Measurements from ENCODE around the gene ANP32B. TPM values are rescaled to one million over a fixed set of nuclear protein-coding genes. Genes with fewer than 3 reads are reported as not detected.
"Not testable (repeated sequence)": the region's sequence is repeated elsewhere in the genome, so short reads cannot be mapped to it uniquely, and the experiment has no call there.

Gene ANP32B
- total RNA-seq, 1 donor from 2014 or later: 156 TPM

GRCh38 chr9:98011122-98011521, 28.0 kb downstream of the ANP32B start:
- H3K4me1 Mint-ChIP-seq (ENCODE audit: unreplicated experiment): no peaks in the 10 kb centered on the region
- no peaks in the 10 kb centered on the region for H3K9me3 Mint-ChIP-seq
- H3K4me3 Mint-ChIP-seq: no peak overlapping the region
- H3K27me3 Mint-ChIP-seq: no peaks in the 10 kb centered on the region
- peaks cover 41% of the 10 kb centered on the region for H3K36me3 Mint-ChIP-seq
- no peak overlapping the region for H3K27ac Mint-ChIP-seq
- TF ChIP-seq CTCF (conservative IDR thresholded peaks at IDR 0.05): no peak
- DNase-seq (ENCODE audit: extremely low spot score, unreplicated experiment): no peak

GRCh38 chr9:98016137-98016680, 33.1 kb downstream of the ANP32B start:
- DNase-seq (ENCODE audit: extremely low spot score, unreplicated experiment): peak; percentile 22
- Mint-ChIP-seq H3K36me3 (peaks cover 34% of the 10 kb centered on the region), H3K27ac (no peak overlapping the region), H3K4me3 (no peak overlapping the region), H3K4me1 (ENCODE audit: unreplicated experiment) (no peaks in the 10 kb centered on the region), H3K9me3 (no peaks in the 10 kb centered on the region), H3K27me3 (no peaks in the 10 kb centered on the region)
- TF ChIP-seq CTCF (conservative IDR thresholded peaks at IDR 0.05): no peak

GRCh38 chr9:98017306-98017705, 34.2 kb downstream of the ANP32B start:
- Mint-ChIP-seq H3K27me3 (no peaks in the 10 kb centered on the region), H3K9me3 (no peaks in the 10 kb centered on the region), H3K27ac (no peak overlapping the region), H3K4me1 (ENCODE audit: unreplicated experiment) (no peaks in the 10 kb centered on the region), H3K4me3 (no peak overlapping the region), H3K36me3 (peaks cover 29% of the 10 kb centered on the region)
- no peak for DNase-seq (ENCODE audit: extremely low spot score, unreplicated experiment)
- TF ChIP-seq CTCF (conservative IDR thresholded peaks at IDR 0.05): no peak

GRCh38 chr9:98018347-98018746, 35.2 kb downstream of the ANP32B start:
- H3K9me3 Mint-ChIP-seq: no peaks in the 10 kb centered on the region
- no peak overlapping the region for H3K27ac Mint-ChIP-seq
- no peak for TF ChIP-seq CTCF (conservative IDR thresholded peaks at IDR 0.05)
- no peaks in the 10 kb centered on the region for H3K27me3 Mint-ChIP-seq
- H3K4me3 Mint-ChIP-seq: no peak overlapping the region
- peak; percentile 27 for DNase-seq (ENCODE audit: extremely low spot score, unreplicated experiment)
- H3K36me3 Mint-ChIP-seq: peaks cover 29% of the 10 kb centered on the region
- H3K4me1 Mint-ChIP-seq (ENCODE audit: unreplicated experiment): no peaks in the 10 kb centered on the region

- no peak overlapping the region for H3K4me3 Mint-ChIP-seq
- H3K27ac Mint-ChIP-seq: no peak overlapping the region
- peaks cover 29% of the 10 kb centered on the region for H3K36me3 Mint-ChIP-seq
- DNase-seq (ENCODE audit: extremely low spot score, unreplicated experiment): peak; percentile 32
- no peaks in the 10 kb centered on the region for H3K27me3 Mint-ChIP-seq
- no peaks in the 10 kb centered on the region for H3K9me3 Mint-ChIP-seq
- no peak for TF ChIP-seq CTCF (conservative IDR thresholded peaks at IDR 0.05)
- H3K4me1 Mint-ChIP-seq (ENCODE audit: unreplicated experiment): no peaks in the 10 kb centered on the region
Observed at GRCh38 chr9:98019098-98019497, 36.0 kb downstream of the ANP32B start.

GRCh38 chr9:98019869-98020268, 36.7 kb downstream of the ANP32B start:
- not testable (repeated sequence) for H3K27me3 Mint-ChIP-seq; H3K4me1 Mint-ChIP-seq (ENCODE audit: unreplicated experiment); H3K9me3 Mint-ChIP-seq; H3K4me3 Mint-ChIP-seq; H3K27ac Mint-ChIP-seq
- DNase-seq (ENCODE audit: extremely low spot score, unreplicated experiment): peak; percentile 18
- peaks cover 25% of the 10 kb centered on the region for H3K36me3 Mint-ChIP-seq

Data from type B pancreatic cell (in vitro differentiated cells).